ENCODE measurements around the gene PLEKHG5. TPM values are rescaled to one million over a fixed set of nuclear protein-coding genes. Genes with fewer than 3 reads are reported as not detected.
A peak's percentile ranks its signal among the peaks of the same experiment; 100 is the strongest.

Gene PLEKHG5
- polyA plus RNA-seq, 1 experiment: 4.2 TPM

- Histone ChIP-seq H3K27me3 (ENCODE audit: control insufficient read depth, insufficient read depth, low read length) (no peaks in the 10 kb centered on the region), H3K27ac (ENCODE audit: low read depth, low read length) (no peak overlapping the region), H3K9me3 (ENCODE audit: control insufficient read depth, insufficient read depth, low read length) (no peaks in the 10 kb centered on the region), H3K4me3 (ENCODE audit: low read depth, low read length) (peak overlapping the region; percentile 63)
- ChIA-PET POLR2A (no interaction called here), CTCF (interaction anchor here (1.5 to 2.7 kb wide), 4 partner anchors 14 to 162 kb away, joined by 6 to 25 read pairs (median 13); partner anchors contain the start of genes NOL9 and TAS1R1)
- no peak for TF ChIP-seq CTCF (IDR thresholded peaks at IDR 0.05; ENCODE audit: low read depth, low read length)
- no peak for DNase-seq (ENCODE audit: low read depth, low spot score)
These were observed 6.7 kb downstream of the PLEKHG5 start for GRCh38 chr1:6484826-6485167.

- POLR2A ChIA-PET: no interaction called here
- no peak overlapping the region for H3K4me3 ChIP-seq (ENCODE audit: low read depth, low read length)
- CTCF ChIA-PET: no interaction called here
- DNase-seq (ENCODE audit: low read depth, low spot score): no peak
- no peak for TF ChIP-seq CTCF (IDR thresholded peaks at IDR 0.05; ENCODE audit: low read depth, low read length)
- no peaks in the 10 kb centered on the region for H3K9me3 ChIP-seq (ENCODE audit: control insufficient read depth, insufficient read depth, low read length)
- no peaks in the 10 kb centered on the region for H3K27me3 ChIP-seq (ENCODE audit: control insufficient read depth, insufficient read depth, low read length)
- no peak overlapping the region for H3K27ac ChIP-seq (ENCODE audit: low read depth, low read length)
These were observed 7.7 kb downstream of the PLEKHG5 start for GRCh38 chr1:6483761-6484117.

- Histone ChIP-seq H3K27me3 (ENCODE audit: control insufficient read depth, insufficient read depth, low read length) (no peaks in the 10 kb centered on the region), H3K4me3 (ENCODE audit: low read depth, low read length) (no peak overlapping the region), H3K27ac (ENCODE audit: low read depth, low read length) (no peak overlapping the region), H3K9me3 (ENCODE audit: control insufficient read depth, insufficient read depth, low read length) (no peaks in the 10 kb centered on the region)
- ChIA-PET POLR2A (interaction anchor here (0.6 kb wide), 2 partner anchors 19 to 25 kb away, joined by 4 read pairs; no protein-coding TSS in a partner anchor), CTCF (no interaction called here)
- DNase-seq (ENCODE audit: low read depth, low spot score): no peak
- no peak for TF ChIP-seq CTCF (IDR thresholded peaks at IDR 0.05; ENCODE audit: low read depth, low read length)
These were observed 8.3 kb downstream of the PLEKHG5 start for GRCh38 chr1:6483017-6483760.

- H3K27ac ChIP-seq (ENCODE audit: low read depth, low read length): no peak overlapping the region
- no peaks in the 10 kb centered on the region for H3K9me3 ChIP-seq (ENCODE audit: control insufficient read depth, insufficient read depth, low read length)
- DNase-seq (ENCODE audit: low read depth, low spot score): no peak
- H3K4me3 ChIP-seq (ENCODE audit: low read depth, low read length): no peak overlapping the region
- CTCF ChIA-PET: interaction anchor here (0.7 to 2.2 kb wide), 3 partner anchors 8 to 46 kb away, joined by 4 to 8 read pairs (median 7); no protein-coding TSS in a partner anchor
- H3K27me3 ChIP-seq (ENCODE audit: control insufficient read depth, insufficient read depth, low read length): no peaks in the 10 kb centered on the region
- no peak for TF ChIP-seq CTCF (IDR thresholded peaks at IDR 0.05; ENCODE audit: low read depth, low read length)
- POLR2A ChIA-PET: no interaction called here
These were observed 9.6 kb downstream of the PLEKHG5 start for GRCh38 chr1:6481820-6482219.

GRCh38 chr1:6477039-6477820 is 14.2 kb downstream of the PLEKHG5 start:
- H3K27ac ChIP-seq (ENCODE audit: low read depth, low read length): no peak overlapping the region
- no peaks in the 10 kb centered on the region; the same call in 1 of the 2 replicates for H3K9me3 ChIP-seq (ENCODE audit: control insufficient read depth, insufficient read depth, low read length)
- CTCF ChIA-PET: interaction anchor here (0.8 to 2.4 kb wide), 3 partner anchors 10 to 115 kb away, joined by 3 to 19 read pairs (median 8); partner anchors contain the start of gene PLEKHG5
- no peak overlapping the region for H3K4me3 ChIP-seq (ENCODE audit: low read depth, low read length)
- POLR2A ChIA-PET: interaction anchor here (0.6 kb wide), 1 partner anchor 17 kb away, joined by 9 read pairs; no protein-coding TSS in a partner anchor
- H3K27me3 ChIP-seq (ENCODE audit: control insufficient read depth, insufficient read depth, low read length): no peaks in the 10 kb centered on the region
- TF ChIP-seq CTCF (IDR thresholded peaks at IDR 0.05; ENCODE audit: low read depth, low read length): no peak
- no peak for DNase-seq (ENCODE audit: low read depth, low spot score)
